H1 (cell line): Measurements from ENCODE around the gene TEKTIP1. TPM values are rescaled to one million over a fixed set of nuclear protein-coding genes. Genes with fewer than 3 reads are reported as not detected.

Source experiments
- CTCF ChIA-PET: fragments of 300-600 bp; sonication (Branson Sonifier 250); formaldehyde crosslinking; loops from one replicate; lab custom pipeline; 2021; ENCODE audit not compliant: partially characterized antibody; lab: Charles Lee
- POLR2A ChIA-PET: fragments of 300-600 bp; sonication (Branson Sonifier 250); formaldehyde crosslinking; loops from one replicate; lab custom pipeline; 2021; ENCODE audit warnings: inconsistent platforms; ENCODE audit not compliant: partially characterized antibody; lab: Charles Lee
- DNase-seq, 2 experiments: peaks; one replicate each; pipeline versions ENCODE4 v3.0.0 to v3.0.0-alpha.2; 2010 to 2022; ENCODE audit warnings: low spot score in 2 of 2, low read depth in 1 of 2, mixed read lengths in 1 of 2
- FAIRE-seq: peaks from 2 replicates; lab custom pipeline; 2011; peaks lifted over from hg19 to GRCh38; lab: Jason Lieb, UNC
- H2AFZ ChIP-seq: 2 replicates; pipeline ENCODE4 v1.8.1; 2012; ENCODE audit warnings: low read length, inconsistent platforms
- H2AK5ac ChIP-seq: 2 replicates; pipeline ENCODE4 v1.6.1; 2013; ENCODE audit warnings: low read depth, low read length
- H2BK120ac ChIP-seq: replicated peaks from 2 replicates; pipeline ENCODE3; 2013; ENCODE audit warnings: low read depth, low read length, inconsistent platforms
- H2BK12ac ChIP-seq: 2 replicates; pipeline ENCODE4 v1.6.1; 2013; ENCODE audit warnings: low read depth, low read length
- H2BK15ac ChIP-seq: 2 replicates; pipeline ENCODE4 v1.6.1; 2013; ENCODE audit warnings: low read length
- H2BK20ac ChIP-seq: 2 replicates; pipeline ENCODE4 v1.6.1; 2013; ENCODE audit warnings: low read length
- H2BK5ac ChIP-seq: 2 replicates; pipeline ENCODE4 v1.6.1; 2013; ENCODE audit warnings: low read depth, low read length
- H3K14ac ChIP-seq: 2 replicates; pipeline ENCODE4 v1.6.1; 2013; ENCODE audit warnings: inconsistent platforms; ENCODE audit not compliant: insufficient read length
- H3K18ac ChIP-seq: 2 replicates; pipeline ENCODE4 v1.6.1; 2013; ENCODE audit warnings: low read length; ENCODE audit errors: extremely low read depth
- H3K23ac ChIP-seq: 2 replicates; pipeline ENCODE4 v1.6.1; 2013; ENCODE audit warnings: inconsistent platforms; ENCODE audit not compliant: insufficient read length
- H3K23me2 ChIP-seq: 2 replicates; pipeline ENCODE4 v1.6.1; 2013; ENCODE audit warnings: low read depth, low read length
- H3K27ac ChIP-seq: 2 replicates; pipeline ENCODE4 v1.6.1; 2011; ENCODE audit warnings: low read depth, low read length, inconsistent platforms
- H3K27me3 ChIP-seq, 4 experiments: replicated peaks in 1 of 4; 1 replicate in 1 of 4; 2 replicates in 3 of 4; pipeline versions ENCODE4 v1.6.1 to v1.8.1; 2011 to 2013; ENCODE audit warnings: low read length in 3 of 4, mild to moderate bottlenecking in 3 of 4, inconsistent platforms in 2 of 4, mixed read lengths in 2 of 4, moderate library complexity in 1 of 4; ENCODE audit not compliant: control insufficient read depth in 3 of 4, insufficient read depth in 3 of 4; ENCODE audit errors: extremely low read depth in 1 of 4
- H3K36me3 ChIP-seq, 4 experiments: 2 replicates each; pipeline versions ENCODE4 v1.6.1 to v1.8.1; 2011 to 2013; ENCODE audit warnings: mild to moderate bottlenecking in 4 of 4, low read length in 3 of 4, moderate library complexity in 2 of 4, control low read depth in 1 of 4, inconsistent platforms in 1 of 4; ENCODE audit not compliant: insufficient read depth in 4 of 4, control insufficient read depth in 2 of 4
- H3K4ac ChIP-seq: replicated peaks from 2 replicates; pipeline ENCODE3; 2013; ENCODE audit warnings: low read length, low read depth, mixed read lengths, inconsistent platforms; ENCODE audit not compliant: insufficient read length
- H3K4me1 ChIP-seq, 4 experiments: replicated peaks in 1 of 4; 1 replicate in 1 of 4; 2 replicates in 3 of 4; pipeline versions ENCODE4 v1.6.1 to v1.8.1; 2011 to 2013; ENCODE audit warnings: low read length in 3 of 4, inconsistent platforms in 2 of 4, mixed read lengths in 1 of 4; ENCODE audit not compliant: insufficient read depth in 4 of 4, control insufficient read depth in 3 of 4
- H3K4me2 ChIP-seq, 2 experiments: 2 replicates each; pipeline versions ENCODE4 v1.6.1 to v1.8.1; 2011 to 2013; ENCODE audit warnings: low read depth in 2 of 2, low read length in 2 of 2, control low read depth in 1 of 2, inconsistent platforms in 1 of 2, mild to moderate bottlenecking in 1 of 2; ENCODE audit not compliant: insufficient read depth in 1 of 2
- H3K4me3 ChIP-seq, 4 experiments: fragments of 200-600, 300-600 bp in 1 of 4; sonication (generic), shearing (Covaris generic), sonication (Bioruptor Twin) in 1 of 4; 2 replicates each; pipeline versions ENCODE4 v1.5.1 to v1.8.1; 2011 to 2016; ENCODE audit warnings: low read length in 4 of 4, low read depth in 3 of 4, control low read depth in 2 of 4, inconsistent platforms in 2 of 4, mild to moderate bottlenecking in 2 of 4, mixed read lengths in 1 of 4, moderate library complexity in 1 of 4; ENCODE audit not compliant: insufficient read depth in 2 of 4; ENCODE audit errors: extremely low read depth in 1 of 4
- H3K56ac ChIP-seq: replicated peaks from 2 replicates; pipeline ENCODE3; 2013; ENCODE audit warnings: low read depth, mild to moderate bottlenecking, mixed read lengths, low read length, inconsistent platforms; ENCODE audit not compliant: insufficient read length
- H3K79me1 ChIP-seq: 2 replicates; pipeline ENCODE4 v1.6.1; 2013; ENCODE audit warnings: low read depth, low read length, control low read depth
- H3K79me2 ChIP-seq, 2 experiments: 2 replicates each; pipeline versions ENCODE4 v1.6.1 to v1.8.1; 2012 to 2013; ENCODE audit warnings: low read length in 2 of 2, mild to moderate bottlenecking in 2 of 2, inconsistent platforms in 1 of 2; ENCODE audit not compliant: insufficient read depth in 2 of 2, control insufficient read depth in 1 of 2
- H3K9ac ChIP-seq, 4 experiments: replicated peaks in 1 of 4; 1 replicate in 1 of 4; 2 replicates in 3 of 4; pipeline versions ENCODE4 v1.6.1 to v1.8.1; 2011 to 2013; ENCODE audit warnings: low read depth in 3 of 4, low read length in 3 of 4, control low read depth in 2 of 4, mild to moderate bottlenecking in 2 of 4, moderate library complexity in 2 of 4, inconsistent platforms in 1 of 4; ENCODE audit errors: extremely low read depth in 1 of 4
- H3K9me3 ChIP-seq, 2 experiments: 2 replicates each; pipeline versions ENCODE4 v1.6.1 to v1.8.1; 2012 to 2013; ENCODE audit warnings: mild to moderate bottlenecking in 2 of 2, moderate library complexity in 2 of 2, control low read depth in 1 of 2, inconsistent platforms in 1 of 2, low read depth in 1 of 2, low read length in 1 of 2, mixed read lengths in 1 of 2; ENCODE audit not compliant: insufficient read depth in 2 of 2
- H4K20me1 ChIP-seq, 2 experiments: replicated peaks in 1 of 2; 2 replicates each; pipeline versions ENCODE3 to v1.8.1; 2011 to 2013; ENCODE audit warnings: inconsistent platforms in 2 of 2, low read length in 2 of 2, mild to moderate bottlenecking in 1 of 2; ENCODE audit not compliant: insufficient read depth in 2 of 2, control insufficient read depth in 1 of 2
- H4K5ac ChIP-seq: 2 replicates; pipeline ENCODE4 v1.6.1; 2013; ENCODE audit warnings: low read length, low read depth, mixed read lengths, inconsistent platforms; ENCODE audit not compliant: insufficient read length
- H4K8ac ChIP-seq: 2 replicates; pipeline ENCODE4 v1.8.0; 2013; ENCODE audit warnings: mild to moderate bottlenecking, moderate library complexity, low read length, inconsistent platforms; ENCODE audit not compliant: insufficient read depth; ENCODE audit errors: extremely low read depth
- H4K91ac ChIP-seq: replicated peaks from 2 replicates; pipeline ENCODE3; 2013; ENCODE audit warnings: low read length, mixed read lengths, inconsistent platforms; ENCODE audit not compliant: insufficient read length
- GABPA ChIP-seq: IDR thresholded peaks from 2 replicates; pipeline ENCODE4 v1.6.1; 2011; ENCODE audit warnings: mild to moderate bottlenecking, low read length, moderate library complexity, borderline replicate concordance; ENCODE audit not compliant: insufficient read depth
- JUN ChIP-seq: IDR thresholded peaks from 2 replicates; pipeline ENCODE4 v1.6.1; 2011; ENCODE audit warnings: low read depth, mild to moderate bottlenecking, improper control_type of control experiment, low read length
- KDM5A ChIP-seq: fragments of 200-600 bp; IDR thresholded peaks from 2 replicates; pipeline ENCODE4 v1.7.1; 2012; ENCODE audit warnings: mild to moderate bottlenecking, low read length, inconsistent platforms, mixed read lengths
- NANOG ChIP-seq: IDR thresholded peaks from 2 replicates; pipeline ENCODE4 v1.6.1; 2011; ENCODE audit warnings: low read length, low read depth, mild to moderate bottlenecking, inconsistent platforms; ENCODE audit not compliant: insufficient read depth, poor library complexity, severe bottlenecking
- PHF8 ChIP-seq: fragments of 200-600 bp; sonication (generic); conservative IDR thresholded peaks from 2 replicates; pipeline ENCODE4 v1.7.1; 2012; ENCODE audit warnings: low read depth, mild to moderate bottlenecking, inconsistent platforms, low read length, moderate library complexity
- SP2 ChIP-seq: IDR thresholded peaks from 2 replicates; pipeline ENCODE4 v1.6.1; 2012; ENCODE audit warnings: mild to moderate bottlenecking, low read length, inconsistent platforms
- TEAD4 ChIP-seq: IDR thresholded peaks from 2 replicates; pipeline ENCODE4 v1.6.1; 2012; ENCODE audit warnings: low read depth, low read length, inconsistent platforms, mixed read lengths
- WGBS, 2 experiments: shearing (Covaris generic) in 1 of 2; methylation state at CpG; one replicate each; pipeline versions ENCODE4 v1.1.6 to v1.1.7; 2013 to 2015; ENCODE audit warnings: low lambda C conversion rate in 2 of 2, mixed read lengths in 2 of 2, inconsistent platforms in 1 of 2, low coverage in 1 of 2, missing lambda C conversion rate in 1 of 2; ENCODE audit not compliant: insufficient replicate concordance in 2 of 2, insufficient coverage in 1 of 2, insufficient read length in 1 of 2; ENCODE audit errors: extremely low coverage in 1 of 2, missing lambda C conversion rate in 1 of 2; 5-methylcytosine and 5-hydroxymethylcytosine counted together
- polyA plus RNA-seq, 7 experiments: library from polyadenylated mRNA; depleted of rRNA in 3 of 7; stranded (reverse) in 5 of 7; unstranded in 2 of 7; fragments of >200 nt in 5 of 7; fragments of 200-250 nt in 2 of 7; gene quantifications; 1 replicate in 5 of 7; 2 replicates in 1 of 7; 4 replicates in 1 of 7; pipeline versions ENCODE4 v1.2.1 to v1.2.3, GENCODE V29; 2011 to 2013; ENCODE audit warnings: missing spikeins in 2 of 7, mixed read lengths in 2 of 7
- total RNA-seq: library from RNA; stranded (reverse); fragmentation: NEBNext Ultra II Directional; extraction: Animal tissue kit (Norgen Biotek cat#: 25700); gene quantifications from 2 replicates; pipeline ENCODE4 v1.2.1, GENCODE V29; 2021

TEKTIP1 gene
- total and polyA plus RNA-seq, 2 of the 8 experiments (the other 6 are each of a cell fraction or from before 2014, with no cell fraction given) = 1.1 TPM; not detected in 1

GRCh38 chr19:3514930-3515329 is 24.0 kb upstream of the TEKTIP1 start:
- 90% methylated on average over 12 of the region's 12 CpGs; no CpG with 5 or more reads in 1 of the 2 experiments for WGBS, 2 experiments
- Histone ChIP-seq H3K27ac (no peak overlapping the region), H3K79me2 (peaks cover 0 to 76% of the 10 kb centered on the region in 2 experiments; a peak in 3 of 4 replicates)

More at GRCh38 chr19:3514930-3515329, 24.0 kb upstream of the TEKTIP1 start:
- FAIRE-seq = no peak
- Histone ChIP-seq H3K14ac (no peak overlapping the region), H2AK5ac (no peak overlapping the region), H3K56ac (no peak overlapping the region), H2BK20ac (no peak overlapping the region), H3K23ac (no peak overlapping the region), H2AFZ (no peak overlapping the region), H2BK12ac (no peak overlapping the region), H3K27me3 (no peaks in the 10 kb centered on the region), H3K4me3 (no peak overlapping the region)
- CTCF ChIA-PET = interaction anchor here (1.0 to 5.4 kb wide), 4 partner anchors 12 to 32 kb away, joined by 3 to 28 read pairs (median 10); partner anchors contain the start of gene DOHH
- TF ChIP-seq TEAD4 (no peak), JUN (no peak), NANOG (no peak), SP2 (no peak), PHF8 (no peak), GABPA (no peak), KDM5A (no peak)
- TF ChIP-seq, all 59 proteins: peak for 0
- peaks cover 0 to 20% (median 18%) of the 10 kb centered on the region in 4 experiments; a peak in 6 of 7 replicates for H3K4me1 ChIP-seq
- no peak overlapping the region for H4K5ac ChIP-seq
- POLR2A ChIA-PET = interaction anchor here (0.9 to 2.3 kb wide), 3 partner anchors 9 to 45 kb away, joined by 3 to 7 read pairs (median 3); partner anchors contain the start of gene FZR1
- H3K9me3 ChIP-seq = no peaks in the 10 kb centered on the region
- DNase-seq = no peak
- peaks cover 29% of the 10 kb centered on the region for H3K79me1 ChIP-seq
- H2BK15ac ChIP-seq = no peak overlapping the region
- no peak overlapping the region for H3K9ac ChIP-seq
- H3K4me2 ChIP-seq = no peak overlapping the region
- no peaks in the 10 kb centered on the region; a peak in 1 of 8 replicates for H3K36me3 ChIP-seq
- peaks cover 8 to 23% of the 10 kb centered on the region in 2 experiments for H4K20me1 ChIP-seq
- H3K18ac ChIP-seq = no peak overlapping the region
- H4K91ac ChIP-seq = no peak overlapping the region
- H2BK120ac ChIP-seq = no peak overlapping the region
- peak overlapping the region; percentile 44; the same call in 1 of the 2 replicates for H2BK5ac ChIP-seq
- H4K8ac ChIP-seq = no peak overlapping the region
- H3K4ac ChIP-seq = no peak overlapping the region
- no peaks in the 10 kb centered on the region for H3K23me2 ChIP-seq
